ENCODE data around the gene ZNF280B.

Gene ZNF280B, protein sequence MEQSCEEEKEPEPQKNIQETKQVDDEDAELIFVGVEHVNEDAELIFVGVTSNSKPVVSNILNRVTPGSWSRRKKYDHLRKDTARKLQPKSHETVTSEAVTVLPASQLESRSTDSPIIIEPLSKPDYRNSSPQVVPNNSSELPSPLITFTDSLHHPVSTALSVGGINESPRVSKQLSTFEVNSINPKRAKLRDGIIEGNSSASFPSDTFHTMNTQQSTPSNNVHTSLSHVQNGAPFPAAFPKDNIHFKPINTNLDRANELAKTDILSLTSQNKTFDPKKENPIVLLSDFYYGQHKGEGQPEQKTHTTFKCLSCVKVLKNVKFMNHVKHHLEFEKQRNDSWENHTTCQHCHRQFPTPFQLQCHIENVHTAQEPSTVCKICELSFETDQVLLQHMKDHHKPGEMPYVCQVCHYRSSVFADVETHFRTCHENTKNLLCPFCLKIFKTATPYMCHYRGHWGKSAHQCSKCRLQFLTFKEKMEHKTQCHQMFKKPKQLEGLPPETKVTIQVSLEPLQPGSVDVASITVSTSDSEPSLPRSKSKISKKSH

DNA sequence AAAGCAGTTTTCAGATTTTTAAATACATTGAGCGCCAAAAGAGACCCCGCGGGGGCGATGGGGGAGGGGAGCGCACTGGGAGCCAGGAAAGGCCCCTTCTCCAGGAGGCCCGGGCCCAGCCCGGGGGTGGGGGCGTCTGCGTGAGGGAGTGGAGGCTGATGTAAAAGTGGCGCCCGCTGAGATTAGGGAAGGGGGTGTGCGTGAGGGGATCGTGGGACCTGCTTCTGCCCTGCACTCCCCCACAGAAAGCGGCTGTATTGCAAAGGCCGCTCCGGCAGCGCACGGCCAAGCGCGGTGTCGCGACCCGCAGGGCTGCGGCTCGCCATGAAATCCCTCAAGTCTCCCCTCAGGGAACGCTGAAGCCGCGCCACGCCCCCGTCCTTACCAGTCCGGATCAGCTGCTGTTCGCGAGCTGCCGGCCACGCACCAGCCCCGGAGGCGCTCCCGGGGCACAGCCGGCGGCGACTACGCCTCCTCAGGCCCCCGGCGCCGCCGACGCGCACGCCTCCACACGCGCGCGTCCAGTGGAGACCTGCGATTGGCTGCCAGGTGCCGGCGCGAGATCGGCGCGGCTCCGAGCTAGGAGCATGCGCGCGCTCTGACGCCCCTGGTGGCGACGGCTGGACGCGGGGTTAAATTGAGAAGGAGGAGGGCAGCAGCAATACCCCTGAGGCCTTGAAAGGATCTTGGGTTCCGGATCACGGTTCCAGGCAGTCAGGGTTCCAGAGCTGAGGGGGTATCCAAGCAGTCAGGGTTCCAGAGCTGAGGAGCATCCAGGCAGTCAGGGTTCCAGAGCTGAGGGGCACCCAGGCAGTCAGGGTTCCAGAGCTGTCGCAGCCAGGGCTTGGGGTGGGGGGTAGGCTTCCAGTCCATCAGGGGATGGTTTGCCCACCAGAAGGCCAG lies at the start of gene ZNF280B:
Gene ZNF280B, minus strand, starts transcription at position 469 of the 903 bp plus-strand sequence. CDS start 19,344 bp downstream, outside the sequence.
- no peak for DNase-seq

DNA sequence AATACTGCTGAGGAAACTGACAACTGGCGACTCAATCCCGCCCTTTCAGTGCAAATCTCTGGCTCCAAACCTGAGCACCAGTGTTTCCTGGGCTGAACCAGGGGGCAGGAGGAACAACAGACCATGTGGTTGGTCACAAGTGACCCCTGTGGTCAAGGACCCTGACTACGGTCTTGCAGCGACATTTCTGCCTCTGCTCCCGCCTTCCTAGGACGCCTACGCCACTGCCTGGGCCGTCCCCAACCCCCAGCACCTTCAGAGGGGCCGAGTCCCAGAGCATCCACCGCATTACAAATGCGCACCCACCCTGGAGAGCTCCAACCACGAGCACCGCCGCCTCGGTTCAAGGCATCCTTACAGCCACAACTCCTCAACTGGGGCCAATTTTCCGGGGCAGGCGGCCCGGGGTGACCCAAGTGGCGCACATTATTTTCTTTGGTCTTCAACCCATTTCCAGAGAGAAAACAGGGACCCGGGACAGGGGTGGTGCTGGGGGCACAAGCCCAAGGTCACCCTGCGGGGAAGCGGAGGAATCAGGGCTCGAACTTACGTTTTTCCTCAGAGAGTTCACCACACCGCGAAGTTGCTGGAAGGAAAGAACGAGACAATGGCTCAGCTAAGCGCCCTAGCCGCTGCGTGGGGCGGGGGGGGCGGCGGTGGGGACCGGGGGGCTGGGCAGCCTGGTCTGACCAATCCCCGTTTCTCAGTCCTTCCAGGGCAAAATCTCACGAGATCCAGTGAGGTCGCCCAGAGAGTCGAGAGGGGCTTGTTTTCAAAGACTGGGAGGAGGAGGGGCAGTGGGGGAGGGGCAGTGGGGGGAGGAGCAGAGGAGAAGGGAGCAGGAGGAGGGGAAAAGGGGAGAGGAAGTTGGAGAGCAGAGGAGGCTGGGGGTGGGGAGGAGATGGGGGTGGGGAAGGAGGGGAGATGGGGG lies 48.7 kb upstream of the ZNF280B start:
- no peak for DNase-seq

DNA sequence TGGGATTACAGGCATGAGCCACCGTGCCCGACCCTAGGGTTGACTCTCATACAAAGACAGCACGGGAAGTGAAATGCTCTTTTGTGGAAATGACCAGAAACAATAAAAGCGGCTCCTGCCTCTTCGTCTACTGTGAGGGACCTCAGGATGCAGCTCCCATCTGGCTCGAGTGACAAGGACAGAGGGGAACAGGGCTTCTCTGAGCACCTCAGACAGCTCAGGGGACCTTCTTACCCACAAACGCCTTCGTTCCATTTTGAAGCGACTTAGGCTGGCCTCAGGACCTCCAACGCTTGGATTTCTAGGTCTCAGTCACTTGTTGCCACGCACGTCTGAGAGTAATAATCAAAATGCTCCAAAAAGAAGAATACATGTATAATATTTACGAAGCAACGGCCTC lies 48.0 kb upstream of the ZNF280B start:
- DNase-seq = no peak

DNA sequence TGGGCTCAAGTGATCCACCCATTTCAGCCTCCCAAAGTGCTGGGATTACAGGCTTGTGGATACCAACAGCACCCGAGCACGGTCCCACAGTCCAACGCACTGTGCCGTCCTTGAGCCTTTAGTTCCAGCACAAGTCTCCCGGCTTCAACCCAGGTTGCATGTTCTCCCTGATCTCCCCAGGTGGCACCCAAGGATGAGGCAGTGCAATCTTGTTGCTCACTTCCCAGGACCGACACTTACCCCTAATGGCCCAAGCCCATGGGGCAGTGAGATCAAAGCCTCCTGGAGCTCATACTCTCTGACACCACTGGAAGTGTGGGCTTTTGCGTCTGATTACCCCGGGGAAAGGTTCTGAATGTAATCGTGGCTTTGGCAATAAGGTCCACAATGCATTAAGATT lies 47.1 kb upstream of the ZNF280B start:
- DNase-seq = no peak

DNA sequence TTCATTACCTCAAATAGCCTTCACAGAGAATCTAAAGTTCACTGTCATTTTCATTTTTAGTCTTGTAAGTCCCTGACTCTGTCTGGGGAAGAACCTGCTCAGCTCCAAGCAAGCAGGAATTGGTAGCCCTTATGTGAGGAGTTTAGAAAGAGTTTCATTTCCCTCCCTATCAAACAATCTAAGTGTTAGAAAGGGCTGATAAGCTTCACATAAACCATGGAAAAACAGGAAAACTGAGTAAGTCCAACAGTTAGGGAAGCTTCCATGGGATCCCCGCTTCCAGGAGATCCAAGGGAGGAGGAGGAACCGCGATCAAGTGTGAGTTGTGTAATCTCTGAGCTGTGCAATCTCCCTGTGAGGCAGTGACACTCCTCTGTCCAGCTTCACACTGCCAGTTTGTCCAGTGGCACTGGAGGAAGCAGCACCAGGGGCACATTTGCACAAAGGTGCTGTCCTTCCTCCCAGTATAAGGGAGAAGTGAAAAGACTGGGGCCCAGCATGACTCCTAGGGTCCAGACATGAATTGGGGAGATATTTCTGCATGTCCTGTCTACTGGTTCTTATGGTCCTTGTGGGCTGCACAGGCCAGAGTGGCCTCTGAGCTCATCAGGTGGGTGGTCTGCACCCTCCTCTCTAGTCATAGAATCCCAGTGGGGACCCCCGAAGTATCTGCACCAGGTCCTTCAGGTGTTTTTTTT lies 46.2 kb upstream of the ZNF280B start:
- no peak for DNase-seq

DNA sequence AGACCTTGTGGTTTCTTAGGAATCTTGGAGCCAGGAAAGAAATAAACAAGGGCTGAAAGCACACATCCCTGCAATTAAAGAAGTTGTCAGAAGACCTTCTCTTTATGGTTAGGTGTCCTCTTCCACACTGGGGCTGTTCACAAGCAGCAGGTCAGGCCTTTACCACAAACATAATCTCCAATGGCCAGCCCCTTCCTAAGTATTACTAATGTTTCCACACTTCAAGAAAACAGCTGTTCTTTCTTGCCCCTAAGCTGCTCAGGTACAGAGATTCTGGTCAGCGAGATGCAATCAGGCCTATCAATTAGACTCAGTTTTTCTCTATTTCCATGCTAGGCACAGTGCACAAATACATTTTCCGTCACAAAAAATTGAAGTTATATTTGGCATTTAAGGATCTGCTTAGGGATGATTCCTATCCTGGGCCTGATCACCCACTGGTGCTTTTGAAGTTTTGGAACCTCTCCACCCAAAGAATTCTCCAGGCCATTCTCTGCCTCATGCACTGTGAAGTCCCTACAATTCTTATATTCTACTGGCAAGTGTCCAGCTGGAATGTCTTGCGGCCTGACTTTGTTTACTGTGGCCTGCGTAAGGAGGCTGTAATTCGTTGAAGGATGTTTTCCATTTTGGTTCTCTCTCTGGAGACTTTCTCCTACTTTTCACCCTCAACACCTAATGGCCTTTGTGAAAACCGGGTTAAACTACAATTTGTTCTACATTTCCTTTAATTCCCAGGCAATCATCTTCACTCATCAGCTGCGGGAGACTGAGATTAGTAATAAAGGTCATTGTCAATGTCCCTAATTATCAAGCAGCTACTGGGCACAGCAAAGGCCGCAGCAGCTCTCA lies 45.4 kb upstream of the ZNF280B start:
- DNase-seq = no peak

DNA sequence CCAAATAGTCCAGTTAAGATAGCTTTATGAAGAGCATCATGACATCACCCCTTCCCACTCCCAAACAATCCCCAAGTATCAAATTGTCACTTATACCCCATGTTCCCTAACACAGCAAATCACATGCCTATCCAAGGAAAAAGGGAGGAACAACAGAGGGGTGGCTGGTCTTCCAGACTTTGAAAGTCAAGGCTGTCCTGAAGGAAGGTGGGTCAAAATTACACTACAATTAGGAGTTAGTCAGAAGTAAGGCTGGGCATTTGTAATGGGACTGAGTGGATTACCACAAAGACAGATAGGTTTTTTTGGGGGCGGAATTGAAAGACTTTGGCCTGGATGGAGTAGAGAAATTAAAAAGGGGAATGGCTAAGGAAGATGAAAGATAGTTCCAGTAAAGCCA lies 44.6 kb upstream of the ZNF280B start:
- DNase-seq = no peak

DNA sequence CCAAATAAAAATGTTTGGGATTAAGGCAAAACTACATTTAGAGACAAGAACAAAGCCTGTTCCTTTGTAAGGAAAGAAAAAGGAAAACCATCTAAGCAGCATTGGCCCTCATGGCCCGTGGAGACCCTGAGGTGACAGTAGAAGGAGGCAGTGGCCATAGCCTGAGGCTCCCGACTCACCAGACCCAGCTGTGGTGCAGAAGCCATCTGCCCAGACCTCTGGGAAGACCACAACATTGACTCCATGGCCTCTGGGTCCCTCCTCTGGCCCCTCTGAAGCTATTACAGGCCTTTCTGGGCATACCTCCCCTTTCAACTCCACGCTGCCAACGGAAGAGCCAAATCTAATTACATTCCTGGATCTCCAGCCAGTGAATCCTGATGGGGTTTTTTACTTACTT lies 44.1 kb upstream of the ZNF280B start:
- DNase-seq = no peak

DNA sequence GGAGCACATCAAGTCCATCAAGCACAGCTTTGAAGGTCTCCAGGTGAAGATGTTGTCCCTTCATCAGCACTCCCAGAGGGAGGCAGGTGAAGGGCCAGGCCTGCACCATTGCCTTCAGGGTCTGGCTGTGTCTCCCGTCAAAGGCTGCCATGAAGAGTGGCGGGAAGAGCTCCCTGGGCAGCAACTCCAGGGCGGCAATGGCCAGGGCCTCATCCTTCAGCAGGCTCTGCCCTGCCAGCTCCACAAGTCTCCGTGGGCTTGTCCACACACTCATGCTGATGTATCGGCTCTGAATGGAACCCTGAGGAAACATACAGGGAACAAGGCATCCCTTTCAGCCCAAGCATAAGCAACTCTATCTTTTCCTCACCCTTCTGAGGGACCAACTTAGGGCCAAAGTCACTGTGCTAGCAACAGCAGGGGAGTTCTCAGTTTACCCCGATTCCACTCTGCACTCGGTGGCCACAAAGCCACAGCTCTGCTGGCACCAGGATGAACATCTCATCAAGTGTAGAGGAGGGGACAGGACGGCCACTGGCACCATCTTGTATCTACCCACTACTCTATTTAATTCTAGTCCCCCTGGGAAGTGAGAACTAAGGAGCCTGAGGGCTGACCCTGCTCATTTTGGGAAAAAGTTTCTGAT lies 42.4 kb upstream of the ZNF280B start:
- DNase-seq = no peak

DNA sequence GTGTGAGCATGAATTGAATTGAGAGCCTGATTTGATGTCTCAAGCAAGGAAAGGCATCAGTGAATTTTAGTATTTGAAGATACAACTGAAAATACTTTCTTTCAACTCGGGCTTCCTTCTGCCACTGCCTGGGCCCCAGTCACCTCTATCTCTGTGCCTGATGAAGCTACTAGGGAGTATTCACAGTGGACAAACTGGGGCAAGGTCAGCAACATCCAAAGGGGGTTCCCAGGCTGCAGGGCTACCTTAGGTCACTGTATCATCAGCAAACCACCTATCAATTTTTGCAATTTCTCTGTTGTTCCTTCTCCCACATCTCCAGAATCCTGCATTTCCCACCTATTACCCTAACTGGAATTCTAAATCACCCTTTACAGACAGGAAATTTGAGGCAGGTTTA lies 40.4 kb upstream of the ZNF280B start:
- no peak for DNase-seq

DNA sequence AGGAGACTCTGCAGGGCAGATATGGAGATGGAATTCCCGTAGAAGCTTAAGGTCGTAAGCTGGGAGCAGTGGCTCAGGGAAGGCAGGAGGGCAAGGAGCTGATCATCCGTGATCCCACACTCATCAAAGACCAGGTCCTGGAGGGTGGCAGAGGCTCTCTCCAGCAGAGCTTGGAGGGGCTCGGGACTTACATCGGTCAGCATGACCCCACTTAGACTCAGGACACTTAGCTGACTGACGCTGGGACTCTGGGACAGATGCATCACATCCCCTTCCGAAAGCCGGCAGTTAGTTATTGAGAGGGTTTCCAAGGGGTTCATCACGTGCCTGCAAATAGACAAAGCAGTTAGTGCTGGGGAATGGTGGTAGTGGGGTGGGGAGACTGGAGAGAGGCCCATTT lies 39.8 kb upstream of the ZNF280B start:
- DNase-seq = no peak

DNA sequence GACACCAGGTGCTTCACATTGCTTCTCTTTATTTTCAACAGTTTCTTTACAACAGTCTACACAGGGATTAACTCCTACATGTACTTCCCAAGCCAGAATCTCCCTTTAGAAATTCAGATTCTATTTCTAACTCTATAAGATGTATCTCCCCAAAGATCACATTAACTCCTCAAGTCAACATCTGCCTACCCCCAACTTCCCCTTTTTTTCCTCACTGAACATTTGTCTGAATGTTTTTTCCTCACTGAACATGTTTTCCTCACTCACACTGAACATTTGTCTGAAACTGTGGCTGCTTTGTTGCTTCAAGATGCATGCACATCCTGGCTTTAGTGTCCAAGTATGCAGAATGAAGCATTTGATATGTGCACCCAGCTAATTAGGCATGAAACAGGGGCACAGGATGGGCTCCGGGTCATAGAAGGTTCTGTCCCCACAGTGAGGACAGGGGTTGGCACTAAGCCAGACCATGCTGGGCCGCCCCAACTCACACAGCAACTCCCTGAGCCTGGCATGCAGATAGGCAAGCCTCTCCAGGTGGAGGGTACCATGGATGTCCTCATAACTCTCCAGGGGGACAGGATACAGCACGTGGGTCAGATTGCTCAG lies 39.3 kb upstream of the ZNF280B start:
- DNase-seq = no peak

DNA sequence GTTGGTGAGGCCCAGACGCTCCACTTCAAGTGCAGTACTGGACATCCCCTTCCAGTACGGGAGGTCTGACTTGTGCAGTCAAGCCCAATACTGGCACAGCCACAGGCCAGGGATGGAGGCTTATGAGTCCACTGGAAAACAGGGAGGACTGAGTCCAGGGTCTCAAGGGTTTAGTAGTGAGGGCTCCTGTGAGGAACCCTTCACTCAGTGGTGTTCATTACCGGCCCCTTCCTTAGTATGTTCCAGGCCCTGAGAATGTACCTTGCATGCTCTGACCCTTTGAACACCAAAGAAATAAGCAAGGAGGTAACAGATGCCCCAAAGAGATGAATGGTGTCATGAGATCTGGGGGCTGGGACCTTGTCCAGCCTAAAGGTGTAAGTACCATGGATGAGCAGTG lies 38.7 kb upstream of the ZNF280B start:
- no peak for DNase-seq

DNA sequence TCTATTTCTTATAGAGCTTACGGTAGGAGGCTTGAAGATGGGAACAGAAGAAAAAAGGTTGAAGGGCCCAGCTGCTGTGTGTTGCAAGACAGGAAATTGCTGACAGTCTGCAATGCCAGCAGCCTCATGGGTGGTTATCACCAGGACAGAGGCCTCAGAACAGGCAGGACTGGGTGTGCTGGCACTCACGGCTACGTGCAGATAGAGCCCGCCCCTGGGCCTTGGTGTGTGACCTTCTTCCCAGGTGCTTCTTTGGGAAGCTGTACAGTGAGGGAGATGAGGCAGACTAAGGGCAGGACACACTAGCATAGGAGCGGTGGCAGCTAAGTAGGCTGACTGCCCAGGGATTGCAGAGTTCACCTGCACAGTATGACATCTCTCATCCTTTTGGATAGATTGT lies 37.9 kb upstream of the ZNF280B start:
- no peak for DNase-seq

DNA sequence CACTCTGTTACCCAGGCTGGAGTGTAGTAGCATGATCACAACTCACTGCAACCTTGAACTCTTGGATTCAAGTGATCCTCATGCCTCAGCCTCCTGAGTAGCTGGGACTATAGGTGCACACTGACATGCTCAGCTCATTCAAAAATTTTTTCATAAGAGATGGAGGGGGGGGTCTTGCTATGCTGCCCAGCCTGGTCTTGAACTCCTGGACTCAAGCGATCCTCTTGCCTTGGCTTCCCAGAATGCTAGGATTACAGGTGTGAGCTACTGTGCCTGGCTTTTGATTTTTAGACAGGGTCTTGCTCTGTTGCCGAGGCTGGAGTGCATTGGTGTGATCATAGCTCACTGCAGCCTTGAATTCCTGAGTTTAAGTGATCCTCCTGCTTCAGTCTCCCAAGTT lies 36.5 kb upstream of the ZNF280B start:
- DNase-seq = no peak

DNA sequence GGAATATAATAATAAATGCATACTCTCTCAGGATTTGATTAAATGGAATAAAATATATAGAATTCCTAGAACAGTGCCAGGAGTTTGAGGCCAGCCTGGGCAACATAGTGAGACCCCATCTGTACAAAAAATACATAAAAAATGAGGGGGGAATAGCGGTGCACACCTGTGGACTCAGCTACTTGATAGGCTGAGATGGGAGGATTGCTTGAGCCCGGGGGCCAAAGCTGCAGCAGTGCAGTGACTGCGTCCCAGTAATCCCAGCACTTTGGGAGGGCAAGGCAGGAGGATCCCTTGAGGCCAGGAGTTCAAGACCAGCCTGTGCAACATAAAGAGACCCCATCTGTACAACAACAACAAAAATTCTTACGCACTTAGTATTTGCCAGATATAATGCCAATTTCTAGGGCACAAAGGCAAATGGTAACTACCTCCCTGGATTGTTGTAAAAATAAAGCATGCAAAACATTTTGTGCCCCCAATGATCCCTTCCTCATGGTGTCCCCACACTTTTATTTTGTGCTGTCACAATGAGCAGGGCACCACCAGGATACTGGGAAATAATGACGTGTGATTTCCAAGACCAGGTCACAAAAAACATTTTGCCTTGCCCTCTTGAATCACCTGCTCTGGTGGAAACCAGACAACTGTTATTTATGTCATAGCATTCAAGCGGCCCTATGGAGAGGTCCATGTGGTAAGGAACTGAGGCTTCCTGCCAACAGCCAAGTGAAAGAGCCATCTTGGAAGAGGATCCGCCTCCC lies 29.9 kb upstream of the ZNF280B start:
- no peak for DNase-seq

DNA sequence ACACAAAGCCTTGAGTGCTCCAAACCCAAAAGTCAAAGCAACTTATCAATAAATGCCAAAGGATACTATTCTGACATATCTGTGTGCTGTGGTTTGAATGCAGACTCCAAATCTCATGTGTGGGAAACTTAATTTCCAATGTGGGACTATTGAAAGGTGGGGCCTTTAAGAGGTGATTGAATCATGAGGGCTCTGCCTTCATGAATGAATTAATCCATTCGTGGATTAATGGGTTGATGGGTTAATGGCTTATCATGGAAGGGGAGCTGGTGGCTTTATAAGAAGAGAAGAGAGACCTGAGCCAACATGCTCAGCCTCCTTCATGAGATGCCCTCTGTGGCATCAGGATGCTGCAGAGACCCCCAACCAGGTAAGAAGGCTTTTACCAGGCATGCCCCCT lies 28.4 kb upstream of the ZNF280B start:
- no peak for DNase-seq

DNA sequence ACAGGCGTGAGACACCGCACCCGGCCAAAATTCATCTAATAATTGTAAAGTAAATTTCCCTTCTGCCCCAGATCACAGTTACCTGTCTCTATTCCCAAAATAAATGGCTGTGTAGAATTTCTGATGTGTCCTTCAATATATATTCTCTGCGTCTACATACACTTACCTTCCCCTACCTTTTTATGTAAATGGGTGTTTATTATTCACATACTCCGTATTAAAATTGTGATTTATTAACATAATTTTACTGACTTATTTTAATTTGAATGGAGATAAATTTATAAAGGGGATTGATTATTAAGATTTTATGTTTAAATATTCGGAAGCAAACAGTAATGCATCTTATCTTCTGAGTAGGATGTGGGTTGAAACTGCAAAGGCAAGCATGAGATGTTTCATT lies 28.0 kb upstream of the ZNF280B start:
- no peak for DNase-seq

DNA sequence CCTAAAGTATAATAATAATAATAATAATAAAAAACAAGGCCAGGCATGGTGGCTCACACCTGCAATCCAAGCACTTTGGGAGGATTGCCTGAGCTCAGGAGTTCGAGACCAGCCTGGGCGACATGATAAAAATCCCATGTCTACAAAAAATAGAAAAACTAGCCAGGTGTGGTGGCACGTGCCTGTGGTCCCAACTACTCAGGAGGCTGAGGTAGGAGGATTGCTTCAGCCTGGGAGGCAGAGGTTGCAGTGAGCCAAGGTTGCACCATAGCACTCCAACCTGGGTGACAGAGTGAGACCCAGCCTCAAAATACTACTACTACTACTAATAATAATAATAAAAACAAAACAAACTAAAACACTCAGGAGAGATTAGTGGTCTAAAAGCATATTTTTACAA lies 27.1 kb upstream of the ZNF280B start:
- no peak for DNase-seq

Data from 8988T (cell line).